Hindlimb muscle (tissue), 1 donor: ENCODE measurements around the gene EMC8. TPM values are rescaled to one million over a fixed set of nuclear protein-coding genes. Genes with fewer than 3 reads are reported as not detected.

Experiments used
- polyA plus RNA-seq: library from polyadenylated mRNA; unstranded; fragments of 120-200 nt; gene quantifications from one replicate; pipeline ENCODE4 v1.2.1, GENCODE V29; 2013; ENCODE audit not compliant: insufficient read length

EMC8 gene
- polyA plus RNA-seq, 1 donor, result 21.5 TPM

Other genes starting within 250 kb of the EMC8 start
- gene GSE1, start 186.2 kb downstream of the EMC8 start, polyA plus RNA-seq, result 70.2 TPM
- 6.5 TPM for gene GINS2, start 110.6 kb downstream of the EMC8 start, polyA plus RNA-seq
- 1.8 TPM for gene C16orf74, start 48.4 kb downstream of the EMC8 start, polyA plus RNA-seq
- 433 TPM for gene COX4I1, start 151 bp upstream of the EMC8 start, polyA plus RNA-seq
- gene IRF8, start 99.6 kb upstream of the EMC8 start, polyA plus RNA-seq, result 10.2 TPM